Stimulated activated CD8-positive, alpha-beta memory T cell treated with anti-CD3 and anti-CD28 coated beads, Interleukin-4, amount 100 ng/mL, for 24 hours (primary cell): ENCODE results near the gene PKP2.

Experiments
- DNase-seq: peaks from one replicate; pipeline ENCODE4 v3.0.0-alpha.2; 2020; ENCODE audit warnings: low read depth

Gene PKP2

GRCh38 chr12:32809196-32809595 lies 87.4 kb downstream of the PKP2 start:
- no peak for DNase-seq

GRCh38 chr12:32804301-32804700 lies 92.3 kb downstream of the PKP2 start:
- no peak for DNase-seq

- no peak for DNase-seq
These were observed 95.2 kb downstream of the PKP2 start for GRCh38 chr12:32801269-32801980.

GRCh38 chr12:32794281-32794680 lies 102.3 kb downstream of the PKP2 start:
- no peak for DNase-seq

- no peak for DNase-seq
These were observed 106.7 kb downstream of the PKP2 start for GRCh38 chr12:32789916-32790315.

GRCh38 chr12:32789446-32789845 lies 107.1 kb downstream of the PKP2 start:
- no peak for DNase-seq

GRCh38 chr12:32788405-32788804 lies 108.2 kb downstream of the PKP2 start:
- DNase-seq, result no peak

- no peak for DNase-seq
These were observed 111.0 kb downstream of the PKP2 start for GRCh38 chr12:32785557-32785956.

GRCh38 chr12:32783029-32783428 lies 113.5 kb downstream of the PKP2 start:
- DNase-seq, result no peak

- no peak for DNase-seq
These were observed 116.5 kb downstream of the PKP2 start for GRCh38 chr12:32780071-32780470.

- no peak for DNase-seq
These were observed 118.8 kb downstream of the PKP2 start for GRCh38 chr12:32777691-32778175.

- DNase-seq, result no peak
These were observed 119.4 kb downstream of the PKP2 start for GRCh38 chr12:32777159-32777558.

GRCh38 chr12:32776258-32776657 lies 120.3 kb downstream of the PKP2 start:
- DNase-seq, result no peak

- DNase-seq, result no peak
These were observed 122.9 kb downstream of the PKP2 start for GRCh38 chr12:32773691-32774090.

GRCh38 chr12:32770141-32770540 lies 126.4 kb downstream of the PKP2 start:
- no peak for DNase-seq

- no peak for DNase-seq
These were observed 128.1 kb downstream of the PKP2 start for GRCh38 chr12:32768518-32768917.

GRCh38 chr12:32765906-32766305 lies 130.7 kb downstream of the PKP2 start:
- DNase-seq, result no peak

GRCh38 chr12:32761716-32762115 lies 134.9 kb downstream of the PKP2 start:
- no peak for DNase-seq

GRCh38 chr12:32757157-32757556 lies 139.4 kb downstream of the PKP2 start:
- no peak for DNase-seq

GRCh38 chr12:32756476-32757066 lies 140.0 kb downstream of the PKP2 start:
- DNase-seq, result no peak

GRCh38 chr12:32755654-32756475 lies 140.7 kb downstream of the PKP2 start, which contains the start of gene YARS2:
Gene YARS2, minus strand, starts transcription at chr12:32755897. Its CDS starts 23 bp downstream, at chr12:32755874.
- peak; percentile 83 for DNase-seq

GRCh38 chr12:32755051-32755653 lies 141.4 kb downstream of the PKP2 start:
- peak; percentile 52 for DNase-seq
